Subcutaneous abdominal adipose tissue (tissue), 5 donors: ENCODE measurements around the gene SLCO2A1.

Experiments
- H3K27ac ChIP-seq: one replicate; pipeline ENCODE4 v1.7.0; 2013; ENCODE audit warnings: low read depth, mild to moderate bottlenecking, inconsistent platforms, low read length, moderate library complexity
- H3K27me3 ChIP-seq, 5 donors: one replicate each; pipeline ENCODE4 v1.7.0; 2013; ENCODE audit warnings: low read length in 5 of 5, inconsistent platforms in 1 of 5; ENCODE audit not compliant: control insufficient read depth in 5 of 5, insufficient read depth in 4 of 5
- H3K36me3 ChIP-seq, 5 donors: one replicate each; pipeline ENCODE4 v1.7.0; 2013; ENCODE audit warnings: low read length in 5 of 5; ENCODE audit not compliant: control insufficient read depth in 5 of 5, insufficient read depth in 5 of 5
- H3K4me1 ChIP-seq, 5 donors: one replicate each; pipeline ENCODE4 v1.7.0; 2013; ENCODE audit warnings: low read length in 5 of 5, mild to moderate bottlenecking in 3 of 5, moderate library complexity in 1 of 5; ENCODE audit not compliant: control insufficient read depth in 5 of 5, insufficient read depth in 5 of 5
- H3K4me3 ChIP-seq, 5 donors: one replicate each; pipeline ENCODE4 v1.7.0; 2013; ENCODE audit warnings: low read length in 5 of 5, low read depth in 1 of 5
- H3K9ac ChIP-seq, 5 donors: one replicate each; pipeline ENCODE4 v1.7.0; 2013; ENCODE audit warnings: low read length in 5 of 5, mild to moderate bottlenecking in 4 of 5, moderate library complexity in 3 of 5
- H3K9me3 ChIP-seq, 5 donors: one replicate each; pipeline ENCODE4 v1.7.0; 2013; ENCODE audit warnings: low read length in 5 of 5; ENCODE audit not compliant: control insufficient read depth in 5 of 5
- donor health status: healthy.
- donor health status: healthy.
- donor health status: healthy.
- donor health status: healthy.
- donor health status: healthy.

Gene SLCO2A1

DNA sequence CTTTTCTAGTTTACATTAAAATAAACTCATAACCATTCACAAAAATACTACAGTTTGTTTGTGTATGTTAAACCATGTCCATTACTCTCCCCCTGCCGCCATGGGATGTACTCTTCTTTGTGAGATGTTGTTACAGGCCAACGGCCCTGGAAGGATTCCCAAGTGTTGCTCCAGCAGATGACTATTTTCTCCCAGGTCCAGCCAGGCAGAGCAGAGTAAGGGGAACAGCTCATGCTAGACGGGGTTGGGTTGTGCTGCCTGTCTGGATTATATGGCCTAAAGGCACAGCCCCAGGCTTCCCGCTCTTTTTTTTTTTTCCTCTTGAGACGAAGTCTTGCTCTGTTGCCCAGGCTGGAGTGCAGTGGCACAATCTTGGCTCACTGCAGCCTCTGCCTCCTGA lies 24.5 kb upstream of the SLCO2A1 start:
- H3K9ac ChIP-seq: no peak overlapping the region
- H3K27me3 ChIP-seq: no peaks in the 10 kb centered on the region
- H3K4me1 ChIP-seq: peaks cover 0 to 19% (median 3%) of the 10 kb centered on the region in 5 donors
- no peak overlapping the region for H3K27ac ChIP-seq
- no peak overlapping the region for H3K4me3 ChIP-seq
- H3K9me3 ChIP-seq: no peaks in the 10 kb centered on the region
- H3K36me3 ChIP-seq: no peaks in the 10 kb centered on the region

GRCh38 chr3:134052370-134052769 lies 22.6 kb upstream of the SLCO2A1 start:
- Histone ChIP-seq H3K27ac (no peak overlapping the region), H3K36me3 (no peaks in the 10 kb centered on the region), H3K4me3 (no peak overlapping the region), H3K9ac (no peak overlapping the region), H3K9me3 (no peaks in the 10 kb centered on the region), H3K27me3 (no peaks in the 10 kb centered on the region), H3K4me1 (peaks cover 0 to 13% (median 3%) of the 10 kb centered on the region in 5 donors)

GRCh38 chr3:134049676-134050075 lies 20.0 kb upstream of the SLCO2A1 start:
- no peak overlapping the region for H3K4me3 ChIP-seq
- no peak overlapping the region for H3K27ac ChIP-seq

GRCh38 chr3:134048278-134048996 lies 18.7 kb upstream of the SLCO2A1 start:
- Histone ChIP-seq H3K4me3 (no peak overlapping the region), H3K9me3 (peaks cover 2 to 9% (median 6%) of the 10 kb centered on the region in 5 donors), H3K27me3 (no peaks in the 10 kb centered on the region), H3K36me3 (no peaks in the 10 kb centered on the region), H3K9ac (no peak overlapping the region), H3K4me1 (peaks cover 0 to 7% (median 1%) of the 10 kb centered on the region in 5 donors), H3K27ac (no peak overlapping the region)

More at GRCh38 chr3:134049676-134050075, 20.0 kb upstream of the SLCO2A1 start:
- Histone ChIP-seq H3K27me3 (no peaks in the 10 kb centered on the region), H3K9ac (no peak overlapping the region), H3K9me3 (peaks cover 0 to 9% (median 2%) of the 10 kb centered on the region in 5 donors), H3K4me1 (peaks cover 0 to 7% (median 1%) of the 10 kb centered on the region in 5 donors), H3K36me3 (no peaks in the 10 kb centered on the region)

DNA sequence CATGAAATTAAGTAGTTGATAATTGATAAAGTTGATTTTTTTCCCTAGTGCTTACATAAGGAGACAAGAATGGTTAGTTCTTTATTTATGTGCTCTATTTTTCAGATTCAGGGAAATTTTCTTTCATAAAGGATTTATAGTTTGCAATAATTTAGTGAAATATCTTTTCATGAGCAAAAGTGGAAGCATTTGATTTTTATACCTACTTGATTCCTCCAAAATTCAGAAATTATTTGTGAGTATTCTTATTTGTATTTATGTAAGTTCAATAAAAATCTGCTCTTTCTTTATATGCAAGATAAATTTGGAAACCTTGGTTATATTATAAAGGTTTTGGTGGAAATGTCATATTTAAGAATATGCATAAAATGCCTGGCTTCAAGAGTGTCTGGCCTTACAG lies 14.7 kb upstream of the SLCO2A1 start:
- Histone ChIP-seq H3K4me3 (no peak overlapping the region), H3K9me3 (peaks cover 2 to 9% (median 6%) of the 10 kb centered on the region in 5 donors), H3K9ac (no peak overlapping the region), H3K27me3 (no peaks in the 10 kb centered on the region), H3K36me3 (no peaks in the 10 kb centered on the region), H3K27ac (no peak overlapping the region), H3K4me1 (peaks cover 0 to 9% (median 6%) of the 10 kb centered on the region in 5 donors)

DNA sequence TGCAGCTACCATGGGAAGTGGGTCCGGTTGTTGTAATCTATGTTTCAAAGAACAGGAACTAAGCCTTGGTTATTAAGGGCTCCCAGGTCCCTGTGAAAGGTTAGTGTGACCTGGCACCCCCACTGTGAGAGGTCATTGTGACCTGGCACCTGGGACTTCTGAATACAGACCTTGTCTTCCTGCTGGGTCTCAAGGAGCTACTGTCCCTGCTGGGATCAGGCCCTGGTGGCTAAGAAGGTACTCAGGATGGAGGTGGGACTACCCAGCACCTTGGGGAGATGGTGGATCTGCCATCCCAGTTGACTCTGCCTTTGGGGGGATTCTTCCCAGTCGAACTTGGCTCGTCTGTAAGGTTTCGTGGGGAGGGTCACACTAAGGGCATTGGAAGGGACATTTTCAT lies 10.3 kb upstream of the SLCO2A1 start:
- Histone ChIP-seq H3K9ac (no peak overlapping the region), H3K27ac (no peak overlapping the region)

DNA sequence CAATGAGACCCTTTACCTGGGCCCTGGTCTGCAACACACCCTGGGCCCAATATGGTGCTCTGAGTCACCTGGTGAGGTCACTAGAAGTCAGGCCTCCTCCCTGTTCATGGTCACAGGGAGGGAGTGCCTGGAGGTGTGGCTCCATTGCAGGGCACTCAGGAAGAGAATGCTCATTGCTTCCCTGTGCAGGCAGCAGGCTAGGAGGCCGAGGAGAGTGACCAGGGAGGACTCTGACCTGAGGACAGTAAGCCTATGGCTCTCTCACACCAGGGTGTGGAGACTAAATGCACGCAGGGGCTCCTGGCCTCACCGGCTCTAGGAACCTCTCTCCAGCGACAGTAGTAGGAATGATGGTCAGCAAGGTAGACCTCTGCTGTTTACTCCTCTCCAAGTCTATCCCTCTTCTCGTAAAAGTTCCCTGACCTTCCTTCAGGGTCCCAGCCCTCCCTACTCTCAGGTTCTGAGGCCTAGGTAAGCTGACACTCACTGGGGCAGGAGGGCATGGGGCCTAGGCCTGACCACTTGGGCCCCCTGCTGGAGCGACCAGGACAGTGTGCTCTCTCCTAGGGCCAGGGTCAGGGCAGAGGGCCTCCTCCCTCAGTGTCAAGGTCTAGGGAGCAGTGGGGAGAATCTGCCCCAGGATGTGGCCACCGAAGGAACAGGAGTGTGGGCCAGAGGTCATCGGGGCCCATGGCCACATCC lies 9.6 kb upstream of the SLCO2A1 start:
- no peak overlapping the region for H3K27ac ChIP-seq
- H3K9me3 ChIP-seq: peaks cover 0 to 3% (median 0%) of the 10 kb centered on the region in 5 donors
- no peaks in the 10 kb centered on the region for H3K27me3 ChIP-seq
- H3K4me1 ChIP-seq: peaks cover 0 to 15% (median 11%) of the 10 kb centered on the region in 5 donors
- H3K9ac ChIP-seq: no peak overlapping the region
- no peaks in the 10 kb centered on the region for H3K36me3 ChIP-seq
- H3K4me3 ChIP-seq: no peak overlapping the region

More for the DNA sequence above, 10.3 kb upstream of the SLCO2A1 start:
- H3K4me1 ChIP-seq: peaks cover 0 to 15% (median 11%) of the 10 kb centered on the region in 5 donors
- H3K9me3 ChIP-seq: peaks cover under 1 to 7% (median 3%) of the 10 kb centered on the region in 5 donors
- no peaks in the 10 kb centered on the region for H3K36me3 ChIP-seq
- H3K27me3 ChIP-seq: no peaks in the 10 kb centered on the region
- no peak overlapping the region for H3K4me3 ChIP-seq

DNA sequence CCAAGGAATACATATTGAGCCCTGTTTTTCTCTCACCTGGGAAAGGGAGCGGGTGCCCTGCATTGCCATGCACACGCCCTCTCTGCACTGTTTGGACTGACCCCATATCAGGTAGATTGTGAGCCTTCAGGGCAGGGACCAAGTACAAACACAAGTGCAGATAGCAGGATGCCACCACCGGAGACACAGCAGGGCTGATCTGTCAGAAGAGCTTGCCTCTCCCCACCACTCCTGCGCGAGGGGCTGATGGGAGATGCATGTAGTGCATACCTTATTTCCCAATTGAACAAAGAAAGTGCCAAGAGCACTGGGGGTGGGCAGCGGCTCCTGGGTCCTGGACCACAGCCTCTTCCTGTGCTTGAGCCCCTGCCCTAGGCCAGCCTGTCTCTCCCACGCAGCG lies 9.0 kb upstream of the SLCO2A1 start:
- peaks cover 0 to 15% (median 11%) of the 10 kb centered on the region in 5 donors for H3K4me1 ChIP-seq
- no peak overlapping the region for H3K4me3 ChIP-seq
- no peaks in the 10 kb centered on the region for H3K36me3 ChIP-seq
- no peak overlapping the region for H3K9ac ChIP-seq
- no peaks in the 10 kb centered on the region for H3K27me3 ChIP-seq
- H3K9me3 ChIP-seq: no peaks in the 10 kb centered on the region
- H3K27ac ChIP-seq: no peak overlapping the region

DNA sequence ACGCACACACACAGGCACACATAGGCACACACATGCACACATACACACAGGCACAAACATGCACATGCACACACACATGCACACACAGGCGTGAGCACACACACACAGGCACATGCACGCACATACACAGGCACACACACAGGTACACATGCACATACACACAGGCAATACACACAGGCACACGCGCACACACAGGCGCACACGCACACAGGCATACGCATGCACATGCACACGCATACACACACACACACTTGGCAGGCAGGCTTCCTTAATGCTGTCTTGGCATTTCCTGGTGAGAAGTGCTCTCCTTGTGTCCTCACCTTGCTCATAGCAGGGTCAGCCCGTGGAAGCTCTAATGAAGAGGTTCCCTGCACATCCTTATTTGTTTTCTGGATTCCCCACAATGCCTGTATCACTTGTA lies 8.4 kb upstream of the SLCO2A1 start:
- H3K9me3 ChIP-seq: no peaks in the 10 kb centered on the region
- H3K36me3 ChIP-seq: no peaks in the 10 kb centered on the region
- no peak overlapping the region for H3K9ac ChIP-seq
- H3K4me1 ChIP-seq: peaks cover 0 to 15% (median 11%) of the 10 kb centered on the region in 5 donors
- no peaks in the 10 kb centered on the region for H3K27me3 ChIP-seq
- H3K27ac ChIP-seq: no peak overlapping the region
- H3K4me3 ChIP-seq: no peak overlapping the region

GRCh38 chr3:134037168-134037567 lies 7.4 kb upstream of the SLCO2A1 start:
- H3K27me3 ChIP-seq: no peaks in the 10 kb centered on the region
- H3K4me3 ChIP-seq: no peak overlapping the region
- H3K27ac ChIP-seq: no peak overlapping the region
- no peaks in the 10 kb centered on the region for H3K9me3 ChIP-seq
- H3K4me1 ChIP-seq: peaks cover 0 to 15% (median 11%) of the 10 kb centered on the region in 5 donors
- no peak overlapping the region for H3K9ac ChIP-seq
- no peaks in the 10 kb centered on the region for H3K36me3 ChIP-seq
